MCF 10A (cell line): ENCODE results near the gene TMCC2. TPM values are rescaled to one million over a fixed set of nuclear protein-coding genes. Genes with fewer than 3 reads are reported as not detected.
A peak's percentile ranks its signal among the peaks of the same experiment; 100 is the strongest.

Experiments used
- BruUV-seq: library from RNA; stranded (reverse); fragments of 400-500 nt; replicated peaks from 2 replicates; lab custom pipeline; 2021; lab: Mats Ljungman, UMichigan
- CTCF ChIA-PET: fragments of 300-600 bp; sonication (Branson Sonifier 250); formaldehyde crosslinking; extraction: SDS; loops from one replicate; lab custom pipeline; 2021; ENCODE audit warnings: antibody characterized with exemption, inconsistent platforms; lab: Yijun Ruan, JAX
- POLR2A ChIA-PET: fragments of 300-600, 350-650 bp; sonication (Branson Sonifier 250); formaldehyde crosslinking; extraction: SDS; loops from one replicate; lab custom pipeline; 2020; ENCODE audit warnings: antibody characterized with exemption, inconsistent platforms; lab: Yijun Ruan, JAX
- DNase-seq: peaks from one replicate; pipeline ENCODE4 v3.0.0-alpha.2; 2018; ENCODE audit not compliant: unreplicated experiment
- H3K27ac Mint-ChIP-seq: one replicate; pipeline ENCODE4 v1.8.0; 2022; ENCODE audit warnings: mild to moderate bottlenecking, low read depth, mixed read lengths; ENCODE audit not compliant: unreplicated experiment
- H3K27me3 Mint-ChIP-seq: one replicate; pipeline ENCODE4 v1.8.0; 2022; ENCODE audit warnings: mixed read lengths; ENCODE audit not compliant: insufficient read depth, unreplicated experiment
- H3K36me3 Mint-ChIP-seq: one replicate; pipeline ENCODE4 v1.8.0; 2022; ENCODE audit warnings: mild to moderate bottlenecking, moderate library complexity, mixed read lengths; ENCODE audit not compliant: insufficient read depth, unreplicated experiment
- H3K4me1 Mint-ChIP-seq: one replicate; pipeline ENCODE4 v1.8.0; 2022; ENCODE audit warnings: mixed read lengths; ENCODE audit not compliant: insufficient read depth, unreplicated experiment
- H3K4me3 Mint-ChIP-seq: one replicate; pipeline ENCODE4 v1.8.0; 2022; ENCODE audit warnings: mild to moderate bottlenecking, moderate library complexity, mixed read lengths; ENCODE audit not compliant: unreplicated experiment
- H3K9me3 Mint-ChIP-seq: one replicate; pipeline ENCODE4 v1.8.0; 2022; ENCODE audit warnings: mixed read lengths; ENCODE audit not compliant: unreplicated experiment
- intact Hi-C: fragments of 100-400 bp; cut with micrococcal nuclease; formaldehyde crosslinking; loops from 2 replicates; pipeline ENCODE4 v1.14.1; 2022
- total RNA-seq: library from RNA; stranded (reverse); gene quantifications from 2 replicates; pipeline ENCODE4 v1.2.3, GENCODE V29; 2022
- TF ChIP-seq, protein P1 (sequence below): fragments of 200-600 bp; IDR thresholded peaks from one replicate; pipeline ENCODE4 v1.8.0; 2022; ENCODE audit warnings: antibody characterized with exemption, mild to moderate bottlenecking; ENCODE audit not compliant: unreplicated experiment

Gene TMCC2
- total RNA-seq, 1 experiment from 2014 or later, result 0.79 TPM

DNA sequence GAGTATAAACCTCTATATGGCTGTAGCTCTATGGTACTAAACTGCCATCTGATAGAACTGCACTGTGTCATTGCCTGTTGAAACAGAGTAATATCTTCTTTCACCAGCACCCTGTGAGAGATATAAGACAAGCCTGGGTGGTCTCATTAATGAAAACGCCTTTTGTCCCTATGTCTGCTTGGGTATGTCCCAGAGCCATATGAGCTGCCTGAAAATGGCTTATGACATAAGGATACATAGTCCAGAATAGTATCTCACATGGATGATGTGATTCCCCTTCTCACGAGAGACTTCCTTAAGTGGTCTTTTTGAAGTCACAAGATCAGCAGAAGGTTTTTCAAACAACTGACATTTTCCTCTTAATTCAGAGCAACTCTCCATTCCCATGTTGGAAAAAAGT, 7.3 kb upstream of the TMCC2 start:
- no peak overlapping the region for H3K4me3 Mint-ChIP-seq
- ChIA-PET CTCF (interaction anchor here (0.5 to 4.2 kb wide), 2 partner anchors 35 to 112 kb away, joined by 6 to 25 read pairs; no protein-coding TSS in a partner anchor), POLR2A (interaction anchor here (0.7 to 2.7 kb wide), 2 partner anchors 9 to 45 kb away, joined by 3 to 15 read pairs; partner anchors contain the start of gene DSTYK)
- no peaks in the 10 kb centered on the region for H3K4me1 Mint-ChIP-seq
- no peaks in the 10 kb centered on the region for H3K9me3 Mint-ChIP-seq
- no peaks in the 10 kb centered on the region for H3K36me3 Mint-ChIP-seq
- H3K27ac Mint-ChIP-seq, result no peak overlapping the region
- TF ChIP-seq, protein P1, sequence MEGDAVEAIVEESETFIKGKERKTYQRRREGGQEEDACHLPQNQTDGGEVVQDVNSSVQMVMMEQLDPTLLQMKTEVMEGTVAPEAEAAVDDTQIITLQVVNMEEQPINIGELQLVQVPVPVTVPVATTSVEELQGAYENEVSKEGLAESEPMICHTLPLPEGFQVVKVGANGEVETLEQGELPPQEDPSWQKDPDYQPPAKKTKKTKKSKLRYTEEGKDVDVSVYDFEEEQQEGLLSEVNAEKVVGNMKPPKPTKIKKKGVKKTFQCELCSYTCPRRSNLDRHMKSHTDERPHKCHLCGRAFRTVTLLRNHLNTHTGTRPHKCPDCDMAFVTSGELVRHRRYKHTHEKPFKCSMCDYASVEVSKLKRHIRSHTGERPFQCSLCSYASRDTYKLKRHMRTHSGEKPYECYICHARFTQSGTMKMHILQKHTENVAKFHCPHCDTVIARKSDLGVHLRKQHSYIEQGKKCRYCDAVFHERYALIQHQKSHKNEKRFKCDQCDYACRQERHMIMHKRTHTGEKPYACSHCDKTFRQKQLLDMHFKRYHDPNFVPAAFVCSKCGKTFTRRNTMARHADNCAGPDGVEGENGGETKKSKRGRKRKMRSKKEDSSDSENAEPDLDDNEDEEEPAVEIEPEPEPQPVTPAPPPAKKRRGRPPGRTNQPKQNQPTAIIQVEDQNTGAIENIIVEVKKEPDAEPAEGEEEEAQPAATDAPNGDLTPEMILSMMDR, result no peak
- intact Hi-C loops, result no loop called here
- no peak for DNase-seq
- no TSS peak for BruUV-seq
- H3K27me3 Mint-ChIP-seq, result peaks cover 7% of the 10 kb centered on the region

DNA sequence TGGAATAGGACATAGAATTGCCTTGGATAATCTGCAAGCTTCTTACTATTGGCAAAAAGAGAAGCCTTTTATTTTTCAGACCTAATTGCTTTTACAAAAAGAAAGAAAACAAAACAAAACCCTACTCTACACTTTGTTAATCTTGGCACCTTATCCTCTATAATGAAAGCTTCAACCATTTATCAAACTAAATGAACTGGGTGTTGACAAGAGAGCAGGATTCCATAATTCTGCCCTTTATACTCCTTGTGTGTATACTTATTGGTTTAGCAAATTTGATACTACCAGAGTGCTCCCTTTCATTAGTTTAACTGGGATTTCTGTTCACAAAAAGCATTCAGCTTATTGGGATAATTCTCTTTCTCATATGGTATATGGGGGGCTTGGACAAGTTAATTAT, 3.0 kb upstream of the TMCC2 start:
- CTCF ChIA-PET, result interaction anchor here (0.6 to 12.2 kb wide), 7 partner anchors 14 to 286 kb away, joined by 3 to 487 read pairs (median 5); no protein-coding TSS in a partner anchor
- Mint-ChIP-seq H3K4me1 (peaks cover 20% of the 10 kb centered on the region), H3K4me3 (no peak overlapping the region), H3K9me3 (no peaks in the 10 kb centered on the region), H3K27me3 (no peaks in the 10 kb centered on the region), H3K27ac (no peak overlapping the region), H3K36me3 (no peaks in the 10 kb centered on the region)
- no TSS peak for BruUV-seq
- intact Hi-C loops, result loop anchor here (5.0 kb wide), 1 partner anchor 82 kb away; no protein-coding TSS in a partner anchor
- TF ChIP-seq, protein P1, result no peak
- no peak for DNase-seq
- POLR2A ChIA-PET, result interaction anchor here (0.6 to 8.7 kb wide), 4 partner anchors 14 to 731 kb away, joined by 3 to 121 read pairs (median 38); partner anchors contain the start of gene DSTYK

DNA sequence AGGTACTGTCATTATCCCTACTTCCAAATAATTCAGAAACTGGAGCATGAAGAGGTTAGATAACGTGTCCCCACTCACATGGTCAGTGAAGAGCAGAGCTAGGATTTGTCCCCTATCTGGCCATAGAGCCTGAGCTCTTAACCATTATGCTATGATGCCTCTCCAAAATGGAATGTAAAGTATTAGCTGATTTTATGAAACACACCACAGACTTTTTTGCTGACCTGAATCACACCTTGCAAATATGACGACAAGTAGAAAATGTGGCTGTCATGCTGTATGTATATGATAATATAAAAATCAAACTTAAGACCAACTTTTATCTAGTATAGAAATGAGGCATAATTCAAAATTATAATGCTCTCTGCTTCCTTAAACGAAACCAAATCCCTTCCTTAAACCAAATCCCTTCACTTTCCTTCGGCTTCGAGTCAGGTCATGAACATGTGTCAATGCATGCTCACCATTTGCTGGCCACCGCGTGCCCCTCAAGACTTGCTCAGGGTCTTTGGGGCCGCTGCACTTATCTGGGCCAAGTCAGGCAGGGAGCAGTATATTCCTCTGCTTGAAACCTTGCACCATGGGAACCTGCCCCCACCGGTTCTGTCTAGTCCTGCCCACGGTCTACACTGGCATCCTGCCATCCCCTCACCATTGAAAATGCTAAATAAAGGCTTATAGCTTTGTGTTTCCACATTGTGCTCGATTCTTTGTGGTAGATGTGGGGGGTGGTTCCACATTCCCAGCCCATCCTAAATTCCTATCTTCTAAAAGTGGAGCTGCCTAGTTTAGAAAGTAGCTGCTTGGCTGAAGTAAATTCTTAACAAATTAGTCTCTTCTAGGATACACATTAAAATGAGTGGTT, 1.6 kb upstream of the TMCC2 start:
- intact Hi-C loops, result loop anchor here (5.0 kb wide), 1 partner anchor 84 kb away; no protein-coding TSS in a partner anchor
- POLR2A ChIA-PET, result interaction anchor here (0.6 to 8.7 kb wide), 12 partner anchors 15 to 782 kb away, joined by 3 to 121 read pairs (median 4); partner anchors contain the start of genes DSTYK and RBBP5
- peaks cover 20% of the 10 kb centered on the region for H3K4me1 Mint-ChIP-seq
- no peaks in the 10 kb centered on the region for H3K27me3 Mint-ChIP-seq
- DNase-seq, result peak; percentile 90
- H3K4me3 Mint-ChIP-seq, result no peak overlapping the region
- H3K36me3 Mint-ChIP-seq, result no peaks in the 10 kb centered on the region
- H3K27ac Mint-ChIP-seq, result no peak overlapping the region
- no TSS peak for BruUV-seq
- no peaks in the 10 kb centered on the region for H3K9me3 Mint-ChIP-seq
- TF ChIP-seq, protein P1, result no peak
- CTCF ChIA-PET, result interaction anchor here (0.5 to 12.2 kb wide), 11 partner anchors 10 to 1913 kb away, joined by 3 to 487 read pairs (median 4); no protein-coding TSS in a partner anchor
